ENCODE data around the gene CHCHD3.

Gene CHCHD3

DNA sequence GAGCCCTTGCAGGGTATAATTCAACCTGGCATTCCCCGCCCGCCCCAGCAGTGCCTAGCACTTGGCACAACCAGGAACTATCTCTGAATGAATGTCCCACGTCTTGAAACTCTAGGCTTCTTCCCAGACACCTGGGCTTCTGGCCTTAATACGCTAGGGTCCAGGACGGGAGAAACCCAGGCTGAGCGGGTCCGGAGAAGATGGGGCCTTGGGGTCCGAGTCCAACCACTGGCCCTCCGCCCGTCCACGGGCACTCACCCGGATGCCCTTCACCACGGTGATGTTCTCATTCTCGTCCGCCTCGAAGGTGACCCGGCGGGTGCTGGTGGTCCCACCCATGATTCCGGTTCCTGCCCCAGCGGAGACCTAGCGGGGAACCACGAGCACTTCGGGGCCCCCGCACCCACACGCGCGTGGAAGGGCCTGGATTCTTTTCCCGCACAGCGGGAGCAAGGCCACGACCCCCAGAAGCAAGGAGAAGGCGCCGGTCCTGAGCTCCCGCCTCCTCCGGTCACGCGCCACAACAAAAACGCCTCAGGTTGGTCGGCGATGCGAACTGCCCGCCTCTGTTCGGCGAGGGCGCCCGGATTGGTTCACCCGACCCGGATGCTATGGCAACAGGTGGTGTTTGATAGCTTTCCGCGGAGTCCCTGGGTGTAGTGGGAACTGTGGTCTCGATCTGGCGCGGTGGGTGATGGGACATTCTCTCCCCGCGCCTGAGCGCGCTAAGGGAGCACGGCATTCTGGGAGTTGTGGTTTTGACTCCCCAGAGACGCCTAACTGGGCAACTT lies at the start of gene CHCHD3:
Gene CHCHD3, minus strand, starts transcription at position 492 of the 791 bp plus-strand sequence. Its CDS starts 153 bp downstream, at position 339.
- DNase-seq = peak; percentile 97

GRCh38 chr7:133130166-133130565 lies 48.3 kb upstream of the CHCHD3 start:
- no peak for DNase-seq

DNA sequence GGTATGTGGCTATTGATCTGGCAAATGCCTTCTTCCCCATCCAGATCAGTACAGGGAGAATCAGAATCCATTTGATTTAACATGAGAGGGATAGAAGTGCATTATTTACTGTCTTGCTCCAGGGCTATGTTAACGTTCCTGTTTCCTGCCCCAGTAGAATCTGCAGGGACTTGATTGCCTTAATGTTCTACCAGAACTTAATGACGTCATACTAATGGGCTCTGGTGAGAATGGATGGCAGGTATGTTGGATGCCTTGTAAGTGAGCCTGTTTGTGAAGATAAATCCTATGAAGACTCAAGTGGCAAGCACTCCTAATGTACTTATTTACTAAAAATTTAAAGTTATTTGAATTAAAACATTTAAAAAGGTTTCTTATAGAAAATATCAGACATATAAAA lies 44.5 kb upstream of the CHCHD3 start:
- DNase-seq = no peak

- no peak for DNase-seq
Measured at GRCh38 chr7:133124974-133125373, 43.1 kb upstream of the CHCHD3 start.

DNA sequence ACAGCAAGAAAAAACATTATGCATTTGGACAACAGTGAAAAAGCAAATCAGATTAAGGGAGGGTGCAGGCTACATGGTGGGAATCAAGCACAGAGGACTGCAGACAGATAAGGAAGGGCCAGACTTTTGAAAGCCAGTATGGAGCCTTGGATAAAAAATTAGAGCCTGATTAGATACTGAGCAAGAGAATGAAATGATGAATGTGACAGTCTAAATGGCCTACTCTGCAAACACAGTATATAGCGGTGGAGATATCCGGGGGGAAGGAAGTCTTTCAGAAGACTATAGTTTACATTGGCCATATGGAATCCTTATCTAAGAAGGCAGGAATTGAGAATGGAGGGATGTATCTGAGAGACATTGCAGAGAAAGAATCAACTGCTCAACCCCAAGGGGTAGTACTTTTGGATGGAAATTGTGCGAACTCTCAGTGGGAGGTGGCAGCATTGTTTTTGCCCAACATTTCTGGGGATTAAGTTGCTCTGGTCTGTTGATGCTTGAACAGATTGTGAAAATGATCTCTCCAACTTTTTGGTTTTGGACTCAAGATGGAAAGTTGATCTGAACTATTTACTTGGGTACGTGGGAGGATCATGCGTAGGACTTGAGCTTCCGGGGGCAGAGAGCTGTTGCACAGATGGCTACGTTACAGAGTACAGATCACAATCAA lies 39.4 kb upstream of the CHCHD3 start:
- no peak for DNase-seq

DNA sequence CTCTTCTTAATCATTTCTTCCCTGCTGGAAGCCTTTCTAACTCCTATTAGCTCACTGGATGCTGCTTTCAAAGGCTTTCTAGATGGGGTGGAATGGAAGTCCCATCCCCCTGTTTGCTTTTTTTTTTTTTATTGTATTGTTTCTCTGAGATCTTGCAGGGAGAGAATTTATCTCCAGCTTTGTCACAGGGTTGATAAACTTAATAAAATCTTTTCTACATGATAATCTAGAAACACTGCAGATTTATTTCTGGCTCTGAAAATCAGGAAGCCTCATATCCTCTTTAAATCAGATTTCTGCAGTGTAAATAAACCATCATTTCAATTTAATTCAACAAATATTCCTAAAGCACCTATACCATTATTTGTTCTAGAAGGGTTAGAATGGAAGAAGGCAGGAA lies 37.2 kb upstream of the CHCHD3 start:
- no peak for DNase-seq

DNA sequence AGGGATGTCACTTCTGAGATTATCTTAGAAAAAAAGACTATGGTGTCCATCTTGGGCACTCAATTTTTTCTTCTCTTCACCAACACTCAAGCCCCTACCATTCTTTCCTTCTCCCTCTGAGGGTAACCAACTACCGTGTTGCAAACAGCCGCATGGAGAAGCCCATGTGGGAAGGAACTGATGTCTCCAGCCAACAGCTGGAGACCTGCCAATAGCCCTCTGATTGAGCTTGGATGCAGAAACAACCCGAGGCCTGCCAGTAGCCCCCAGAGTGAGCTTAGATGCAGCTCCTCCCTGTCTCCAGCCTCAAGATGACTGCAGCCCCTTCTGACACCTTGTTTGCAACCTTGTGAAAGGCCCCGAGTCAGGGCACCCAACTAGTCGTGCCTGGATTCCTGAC lies 36.4 kb upstream of the CHCHD3 start:
- DNase-seq = no peak

DNA sequence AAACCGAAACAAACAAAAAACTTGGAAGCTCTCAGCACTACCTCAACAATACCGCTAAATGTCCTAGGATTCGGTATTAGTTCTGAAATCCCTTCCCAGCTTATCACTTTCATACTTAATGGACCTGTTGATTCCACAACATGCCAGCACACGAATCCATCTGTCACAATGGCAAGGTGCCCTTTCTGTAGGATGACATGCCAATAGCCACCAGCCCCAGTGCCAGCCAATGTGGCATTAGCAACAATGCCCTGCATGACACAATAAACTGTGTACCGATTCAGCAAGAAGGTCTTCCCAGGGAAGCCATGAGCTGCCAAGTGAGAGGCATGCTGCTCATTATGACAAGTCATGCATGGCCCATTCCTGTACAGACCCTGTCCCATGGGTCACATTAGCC lies 35.6 kb upstream of the CHCHD3 start:
- no peak for DNase-seq

GRCh38 chr7:133115596-133115995 lies 33.7 kb upstream of the CHCHD3 start:
- DNase-seq = no peak

- DNase-seq = no peak
Measured at GRCh38 chr7:133114519-133114918, 32.6 kb upstream of the CHCHD3 start.

DNA sequence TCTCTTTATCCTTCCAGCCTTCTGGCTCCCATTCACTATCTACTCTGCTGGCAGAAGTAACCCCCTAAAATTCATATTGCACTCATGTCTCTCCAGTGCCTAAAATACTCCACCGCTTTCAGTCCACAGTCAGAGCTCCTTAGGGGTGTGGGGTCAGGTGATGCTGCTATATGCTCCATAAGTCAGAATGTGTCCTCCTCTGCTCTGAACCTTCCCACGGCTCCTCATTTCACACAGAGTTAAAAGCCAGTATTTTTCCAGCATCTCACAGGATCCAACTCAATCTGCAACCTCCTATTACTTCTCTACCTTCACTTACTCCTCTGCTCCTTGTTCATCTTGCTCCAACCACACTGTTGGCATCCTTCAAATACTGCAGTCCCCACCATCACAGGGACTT lies 31.1 kb upstream of the CHCHD3 start:
- DNase-seq = no peak

DNA sequence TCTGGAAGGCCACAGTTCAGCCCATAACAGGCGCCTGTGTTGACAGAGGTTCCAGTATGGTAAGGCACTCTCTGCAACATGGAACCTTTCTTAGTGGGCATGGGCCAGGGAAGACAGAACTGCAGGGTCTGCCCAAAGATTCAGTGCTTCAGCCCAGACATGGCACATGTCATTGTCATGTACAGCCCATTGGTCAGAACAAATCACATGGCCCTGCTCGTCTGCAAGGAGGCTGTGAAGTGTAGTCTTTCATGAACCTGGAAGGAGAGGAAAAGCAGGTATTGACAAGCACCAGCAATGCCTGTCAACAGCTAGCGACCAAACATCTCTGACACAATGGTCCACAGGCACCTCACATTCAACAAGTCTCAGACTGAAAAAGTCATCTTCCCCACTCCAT lies 30.4 kb upstream of the CHCHD3 start:
- no peak for DNase-seq

GRCh38 chr7:133110312-133110711 lies 28.4 kb upstream of the CHCHD3 start:
- DNase-seq = no peak

- DNase-seq = no peak
Measured at GRCh38 chr7:133109816-133110215, 27.9 kb upstream of the CHCHD3 start.

GRCh38 chr7:133108023-133108422 lies 26.1 kb upstream of the CHCHD3 start:
- no peak for DNase-seq

- DNase-seq = no peak
Measured at GRCh38 chr7:133102276-133103060, 20.6 kb upstream of the CHCHD3 start.

DNA sequence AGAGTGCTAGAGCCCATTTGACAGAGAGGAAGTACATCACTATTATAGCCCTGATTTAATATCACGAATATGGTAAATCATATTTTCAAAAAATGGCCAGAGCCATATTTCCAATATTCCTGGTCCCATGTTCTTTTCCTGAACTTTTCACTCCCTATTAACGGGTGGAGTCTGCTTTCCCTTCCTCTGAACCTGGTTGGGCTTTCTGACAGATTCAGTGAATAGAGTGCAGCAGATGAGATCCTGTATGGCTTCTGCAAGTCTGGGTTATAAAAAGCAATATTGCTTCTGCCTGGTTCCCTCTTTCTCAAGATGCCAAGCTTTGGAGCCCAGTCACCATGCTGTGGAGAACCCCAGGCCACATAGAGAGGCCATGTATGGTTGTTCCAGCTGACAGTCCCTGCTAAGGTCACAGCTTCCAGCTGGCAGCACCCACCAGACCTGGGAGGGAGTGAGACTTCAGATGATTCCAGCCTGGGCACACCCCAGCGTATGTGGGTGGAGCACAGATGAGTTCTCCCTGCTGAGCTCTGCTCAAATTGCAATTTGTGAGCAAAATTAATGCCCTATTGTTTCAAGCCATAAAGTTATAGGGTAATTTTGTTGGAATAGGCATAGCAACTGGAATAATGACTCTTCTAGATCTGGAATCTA lies 17.9 kb upstream of the CHCHD3 start:
- DNase-seq = no peak

DNA sequence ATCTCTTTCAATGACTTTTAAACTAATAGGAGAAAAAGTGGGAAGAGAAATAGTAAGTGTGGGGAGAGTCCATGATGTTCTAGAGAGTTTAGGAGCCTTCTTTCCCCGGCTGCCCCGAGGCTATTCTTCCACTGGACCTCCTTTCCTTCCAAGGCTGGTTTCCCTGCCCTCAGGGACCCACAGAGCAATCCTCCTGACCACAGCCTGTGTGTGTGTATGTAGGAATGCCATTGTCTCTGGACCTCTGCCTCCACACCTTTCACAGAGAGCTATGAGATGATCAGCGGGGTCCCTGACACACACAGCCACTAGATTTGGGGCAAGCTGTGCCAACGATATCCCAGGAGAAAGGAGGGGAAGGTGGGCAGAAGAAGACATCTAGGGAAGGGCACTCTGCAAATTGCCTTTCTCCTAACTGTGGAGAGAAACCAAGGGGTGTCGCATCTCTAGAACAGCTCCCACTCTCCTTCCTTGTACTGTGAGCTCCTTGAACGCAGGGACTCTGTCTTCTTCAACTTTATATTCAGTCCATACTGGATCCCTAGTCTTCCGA lies 13.3 kb upstream of the CHCHD3 start:
- no peak for DNase-seq

- DNase-seq = no peak
Measured at GRCh38 chr7:133091943-133092464, 10.1 kb upstream of the CHCHD3 start.

DNA sequence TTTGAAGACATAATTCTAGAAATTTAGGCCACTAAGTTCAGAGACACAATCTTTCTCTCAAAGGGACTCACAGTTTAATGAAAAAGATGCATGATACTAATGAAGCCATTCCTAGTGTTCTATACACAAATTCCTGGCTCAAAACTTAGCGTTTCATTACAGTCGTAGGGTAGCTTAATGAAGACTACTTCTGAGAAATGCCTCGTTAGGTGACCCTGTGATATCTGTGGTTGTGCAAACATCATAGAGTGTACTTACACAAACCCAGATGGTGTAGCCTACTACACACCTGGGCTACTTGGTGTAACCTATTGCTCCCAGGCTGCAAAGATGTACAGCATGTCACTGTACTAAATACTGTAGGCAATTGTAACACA lies 488 bp upstream of the CHCHD3 start:
- DNase-seq = no peak

GRCh38 chr7:133081119-133081598 lies 731 bp downstream of the CHCHD3 start:
- DNase-seq = no peak

GRCh38 chr7:133079296-133079695 lies 2.6 kb downstream of the CHCHD3 start:
- DNase-seq = no peak

DNA sequence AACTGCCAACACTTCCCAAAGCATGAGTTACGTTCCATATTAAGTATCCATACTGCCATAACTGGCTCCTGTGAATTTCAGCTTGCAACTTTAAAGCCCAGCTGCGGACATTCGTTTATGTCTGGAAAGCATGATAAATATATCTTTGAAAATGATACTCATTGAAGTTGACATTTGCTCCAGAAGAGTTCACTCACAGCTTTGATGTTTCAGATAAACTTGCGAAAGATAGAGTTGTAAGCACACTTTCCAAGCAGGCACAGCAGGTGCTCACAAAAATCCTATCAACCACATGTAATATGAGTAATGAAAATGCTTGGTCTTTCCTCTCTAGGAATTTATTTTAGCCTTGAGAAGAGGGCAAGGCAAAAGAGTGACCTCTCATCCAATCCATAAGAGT lies 4.5 kb downstream of the CHCHD3 start:
- no peak for DNase-seq

Data from NCI-H2081 treated with DMSO at 0.1 percent for 48 hours (cell line).